GM12864 (cell line): ENCODE data around the gene SEBOX.

Experiments
- DNase-seq: peaks from one replicate; pipeline ENCODE4 v3.0.0-alpha.2; 2011; ENCODE audit warnings: low read depth
- H3K4me3 ChIP-seq: 2 replicates; pipeline ENCODE4 v1.5.1; 2011; ENCODE audit warnings: mild to moderate bottlenecking, low read depth, low read length, control low read depth
- CTCF ChIP-seq: IDR thresholded peaks from 2 replicates; pipeline ENCODE4 v1.5.1; 2011; ENCODE audit warnings: low read depth, mild to moderate bottlenecking, moderate library complexity, low read length, control low read depth, inconsistent platforms; ENCODE audit errors: missing control alignments

Gene SEBOX

GRCh38 chr17:28363186-28363585, 1.8 kb downstream of the SEBOX start:
- H3K4me3 ChIP-seq = no peak overlapping the region
- TF ChIP-seq CTCF = no peak
- no peak for DNase-seq

GRCh38 chr17:28357901-28358197, 7.2 kb downstream of the SEBOX start:
- no peak for DNase-seq
- TF ChIP-seq CTCF = no peak
- H3K4me3 ChIP-seq = peak overlapping the region; percentile 95

GRCh38 chr17:28357061-28357900, 7.7 kb downstream of the SEBOX start, which contains the start of gene POLDIP2:
TSS of gene POLDIP2 (minus strand) at chr17:28357527. CDS start at chr17:28357448, 79 bp downstream.
- no peak for TF ChIP-seq CTCF
- peak; percentile 76 for DNase-seq
- peak within 1 kb of the TSS; percentile 95 for H3K4me3 ChIP-seq

GRCh38 chr17:28350271-28350670, 14.7 kb downstream of the SEBOX start:
- DNase-seq = no peak
- no peak for TF ChIP-seq CTCF
- no peak overlapping the region for H3K4me3 ChIP-seq

- TF ChIP-seq CTCF = no peak
Observed at GRCh38 chr17:28348979-28349378, 16.0 kb downstream of the SEBOX start.

GRCh38 chr17:28347261-28347891, 17.6 kb downstream of the SEBOX start:
- H3K4me3 ChIP-seq = no peak overlapping the region
- no peak for DNase-seq
- no peak for TF ChIP-seq CTCF

More at GRCh38 chr17:28348979-28349378, 16.0 kb downstream of the SEBOX start:
- no peak overlapping the region for H3K4me3 ChIP-seq
- DNase-seq = no peak
